ENCODE results near the gene LSAMP. TPM values are rescaled to one million over a fixed set of nuclear protein-coding genes. Genes with fewer than 3 reads are reported as not detected.

LSAMP gene
- total and polyA plus RNA-seq, 2 donors (not counting 1 experiment from before 2014, with no cell fraction given) = not detected

DNA sequence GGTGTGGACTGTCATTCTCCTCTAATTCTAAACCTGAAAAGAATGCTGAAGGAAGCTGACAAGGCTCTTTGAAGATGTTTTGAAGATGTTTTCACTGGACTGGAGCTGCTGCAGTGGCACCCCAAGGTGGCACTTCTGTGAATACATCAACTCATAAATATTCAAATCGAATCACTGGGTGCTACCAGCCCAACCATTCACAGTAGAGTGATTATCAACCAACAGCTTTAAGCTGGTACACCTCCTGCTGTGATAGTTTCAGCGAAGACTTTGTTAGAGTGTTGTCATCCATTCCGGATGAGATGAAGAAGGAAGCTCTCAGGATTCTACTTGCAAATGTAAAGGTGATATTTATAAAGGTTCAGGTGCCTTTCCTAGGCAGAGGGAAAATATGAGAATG lies 106.6 kb downstream of the LSAMP start:
- POLR2A ChIA-PET = no interaction called here
- WGBS (ENCODE audit: insufficient coverage) = 50% methylated on average over 2 of the region's 3 CpGs
- DNase-seq (no peak), ATAC-seq (ENCODE audit: low read depth) (no peak)
- Mint-ChIP-seq H3K27ac (no peak overlapping the region), H3K9me3 (ENCODE audit: insufficient read depth) (no peaks in the 10 kb centered on the region), H3K27me3 (no peaks in the 10 kb centered on the region), H3K4me1 (no peaks in the 10 kb centered on the region), H3K4me3 (no peak overlapping the region)
- Histone ChIP-seq H3K9ac (ENCODE audit: low read length) (no peak overlapping the region), H3K27ac (ENCODE audit: low read length in 2 of 2) (no peak overlapping the region), H3K4me2 (replicated peaks; ENCODE audit: low read depth, low read length, poor library complexity, severe bottlenecking) (no peak overlapping the region), H3K27me3 (replicated peaks in 1 of 4; ENCODE audit: control extremely low read depth in 1 of 4, control insufficient read depth in 3 of 4, insufficient read depth in 4 of 4, low read length in 3 of 4) (no peaks in the 10 kb centered on the region), H3K79me2 (ENCODE audit: control insufficient read depth, insufficient read depth, low read length) (no peaks in the 10 kb centered on the region), H2AFZ (ENCODE audit: insufficient read depth, low read depth, low read length, poor library complexity, severe bottlenecking) (no peak overlapping the region), H3K4me3 (ENCODE audit: control extremely low read depth in 1 of 5, extremely low read depth in 1 of 5, insufficient read depth in 1 of 5, low read depth in 2 of 5, low read length in 4 of 5) (no peak overlapping the region), H3K9me3 (ENCODE audit: control extremely low read depth in 1 of 3, control insufficient read depth in 2 of 3, insufficient read depth in 1 of 3, low read length in 2 of 3) (no peaks in the 10 kb centered on the region), H3K4me1 (ENCODE audit: control insufficient read depth in 2 of 2, insufficient read depth in 2 of 2, low read length in 2 of 2) (no peaks in the 10 kb centered on the region), H3K36me3 (replicated peaks in 1 of 2; ENCODE audit: control extremely low read depth in 1 of 2, control insufficient read depth in 1 of 2, extremely low read depth in 1 of 2, insufficient read depth in 2 of 2, low read length in 1 of 2) (no peaks in the 10 kb centered on the region), H4K20me1 (ENCODE audit: control insufficient read depth, insufficient read depth, low read length, poor library complexity, severe bottlenecking) (no peaks in the 10 kb centered on the region)
- TF ChIP-seq EZH2 (IDR thresholded peaks at IDR 0.05; ENCODE audit: borderline replicate concordance, insufficient read depth, low read depth, low read length, poor library complexity, severe bottlenecking) (no peak), CTCF (IDR thresholded peaks at IDR 0.05) (no peak)
- intact Hi-C loops (cut with micrococcal nuclease) = no loop called here
- CTCF ChIA-PET = no interaction called here

- Mint-ChIP-seq H3K4me3 (no peak overlapping the region), H3K9me3 (ENCODE audit: insufficient read depth) (peaks cover 2% of the 10 kb centered on the region), H3K4me1 (no peaks in the 10 kb centered on the region), H3K27ac (no peak overlapping the region), H3K27me3 (no peaks in the 10 kb centered on the region)
- Histone ChIP-seq H4K20me1 (ENCODE audit: control insufficient read depth, insufficient read depth, low read length, poor library complexity, severe bottlenecking) (no peaks in the 10 kb centered on the region), H3K36me3 (replicated peaks in 1 of 2; ENCODE audit: control extremely low read depth in 1 of 2, control insufficient read depth in 1 of 2, extremely low read depth in 1 of 2, insufficient read depth in 2 of 2, low read length in 1 of 2) (no peaks in the 10 kb centered on the region), H3K4me1 (ENCODE audit: control insufficient read depth in 2 of 2, insufficient read depth in 2 of 2, low read length in 2 of 2) (no peaks in the 10 kb centered on the region), H3K4me2 (replicated peaks; ENCODE audit: low read depth, low read length, poor library complexity, severe bottlenecking) (no peak overlapping the region), H3K9me3 (ENCODE audit: control extremely low read depth in 1 of 3, control insufficient read depth in 2 of 3, insufficient read depth in 1 of 3, low read length in 2 of 3) (no peaks in the 10 kb centered on the region), H3K79me2 (ENCODE audit: control insufficient read depth, insufficient read depth, low read length) (no peaks in the 10 kb centered on the region), H3K9ac (ENCODE audit: low read length) (no peak overlapping the region), H3K4me3 (ENCODE audit: control extremely low read depth in 1 of 5, extremely low read depth in 1 of 5, insufficient read depth in 1 of 5, low read depth in 2 of 5, low read length in 4 of 5) (no peak overlapping the region), H3K27ac (ENCODE audit: low read length in 2 of 2) (no peak overlapping the region), H2AFZ (ENCODE audit: insufficient read depth, low read depth, low read length, poor library complexity, severe bottlenecking) (no peak overlapping the region), H3K27me3 (replicated peaks in 1 of 4; ENCODE audit: control extremely low read depth in 1 of 4, control insufficient read depth in 3 of 4, insufficient read depth in 4 of 4, low read length in 3 of 4) (no peaks in the 10 kb centered on the region)
- ATAC-seq (ENCODE audit: low read depth) (no peak), DNase-seq (no peak)
- ChIA-PET CTCF (no interaction called here), POLR2A (no interaction called here)
- TF ChIP-seq CTCF (IDR thresholded peaks at IDR 0.05) (no peak), EZH2 (IDR thresholded peaks at IDR 0.05; ENCODE audit: borderline replicate concordance, insufficient read depth, low read depth, low read length, poor library complexity, severe bottlenecking) (no peak)
- intact Hi-C loops (cut with micrococcal nuclease) = no loop called here
- no CpG with 5 or more reads among the region's 1 CpG for WGBS (ENCODE audit: insufficient coverage)
These were observed 108.1 kb downstream of the LSAMP start for GRCh38 chr3:116337229-116337628.
